ENCODE results near the gene GNE. TPM values are rescaled to one million over a fixed set of nuclear protein-coding genes. Genes with fewer than 3 reads are reported as not detected.

The GNE gene
- total and polyA plus RNA-seq, 2 of the 13 experiments (the other 11 are each of a cell fraction or from before 2014, with no cell fraction given), result 16.1 to 24.1 TPM

GRCh38 chr9:36293171-36293570, 34.9 kb upstream of the GNE start (continued):
- TF ChIP-seq SNAPC5 (CRISPR knock-in tag; IDR thresholded peaks at IDR 0.05; ENCODE audit: borderline replicate concordance) (no peak), ZNF710 (CRISPR knock-in tag; IDR thresholded peaks at IDR 0.05; ENCODE audit: borderline replicate concordance) (no peak), ZSCAN21 (CRISPR knock-in tag; IDR thresholded peaks at IDR 0.05; ENCODE audit: borderline replicate concordance) (no peak), HMG20B (CRISPR knock-in tag; conservative IDR thresholded peaks at IDR 0.05) (no peak)

GRCh38 chr9:36292641-36293040, 34.4 kb upstream of the GNE start:
- no peaks in the 10 kb centered on the region for H4K20me1 ChIP-seq (ENCODE audit: insufficient read depth, low read length)
- WGBS (ENCODE audit: low lambda C conversion rate), result 64% methylated on average over 11 of the region's 12 CpGs
- no peaks in the 10 kb centered on the region for H3K9me3 ChIP-seq (ENCODE audit: low read length)
- POLR2A ChIA-PET, result no interaction called here
- no peak overlapping the region for H3K4me3 ChIP-seq (replicated peaks in 1 of 3; ENCODE audit: insufficient read depth in 1 of 3, low read depth in 2 of 3, low read length in 3 of 3)
- no peak overlapping the region for H2AFZ ChIP-seq (ENCODE audit: low read length)
- no peak for DNase-seq (ENCODE audit: low spot score)
- no peak for TF ChIP-seq ZBTB40 (IDR thresholded peaks at IDR 0.05)
- TF ChIP-seq ZBTB40 (CRISPR knock-in tag; IDR thresholded peaks at IDR 0.05), result no peak
- TF ChIP-seq ZNF687 (CRISPR knock-in tag; IDR thresholded peaks at IDR 0.05), result 0 out of 2 replicates have a peak, but pooled peaks have one; percentile 13
- no TSS peak for BruUV-seq (replicated peaks)
- H3K36me3 ChIP-seq (replicated peaks in 1 of 2; ENCODE audit: control insufficient read depth in 1 of 2, insufficient read depth in 2 of 2, low read length in 2 of 2), result no peaks in the 10 kb centered on the region
- H3K9ac ChIP-seq (ENCODE audit: insufficient read depth, low read depth, low read length), result no peak overlapping the region
- H3K27ac ChIP-seq (ENCODE audit: extremely low read length, insufficient read depth, low read length), result no peak overlapping the region
- CTCF ChIA-PET (ENCODE audit: low intra/inter-chr PET ratio, low total read pairs), result no interaction called here
- H3K4me2 ChIP-seq (ENCODE audit: low read depth, low read length), result no peak overlapping the region
- in situ Hi-C loops (cut with HindIII; ENCODE audit: extremely low pct_ligation_motif_present, low pct_unique_long_range_greater_than_20kb) (no loop called here), intact Hi-C loops (cut with micrococcal nuclease; ENCODE audit: unreplicated experiment) (no loop called here)
- no peak for FAIRE-seq
- peak; percentile 67 for ATAC-seq
- peaks cover 22% of the 10 kb centered on the region for H3K4me1 ChIP-seq (ENCODE audit: insufficient read depth, low read length)
- H3K79me2 ChIP-seq (ENCODE audit: insufficient read depth, low read length), result no peaks in the 10 kb centered on the region
- no peaks in the 10 kb centered on the region for H3K27me3 ChIP-seq (ENCODE audit: control insufficient read depth in 1 of 2, insufficient read depth in 2 of 2, low read length in 2 of 2)
